ENCODE results near the gene STAT1. TPM values are rescaled to one million over a fixed set of nuclear protein-coding genes. Genes with fewer than 3 reads are reported as not detected.
A peak's percentile ranks its signal among the peaks of the same experiment; 100 is the strongest.

The STAT1 gene
- polyA plus RNA-seq, 4 donors: 22.6 to 61.9 (median 42.6) TPM

DNA sequence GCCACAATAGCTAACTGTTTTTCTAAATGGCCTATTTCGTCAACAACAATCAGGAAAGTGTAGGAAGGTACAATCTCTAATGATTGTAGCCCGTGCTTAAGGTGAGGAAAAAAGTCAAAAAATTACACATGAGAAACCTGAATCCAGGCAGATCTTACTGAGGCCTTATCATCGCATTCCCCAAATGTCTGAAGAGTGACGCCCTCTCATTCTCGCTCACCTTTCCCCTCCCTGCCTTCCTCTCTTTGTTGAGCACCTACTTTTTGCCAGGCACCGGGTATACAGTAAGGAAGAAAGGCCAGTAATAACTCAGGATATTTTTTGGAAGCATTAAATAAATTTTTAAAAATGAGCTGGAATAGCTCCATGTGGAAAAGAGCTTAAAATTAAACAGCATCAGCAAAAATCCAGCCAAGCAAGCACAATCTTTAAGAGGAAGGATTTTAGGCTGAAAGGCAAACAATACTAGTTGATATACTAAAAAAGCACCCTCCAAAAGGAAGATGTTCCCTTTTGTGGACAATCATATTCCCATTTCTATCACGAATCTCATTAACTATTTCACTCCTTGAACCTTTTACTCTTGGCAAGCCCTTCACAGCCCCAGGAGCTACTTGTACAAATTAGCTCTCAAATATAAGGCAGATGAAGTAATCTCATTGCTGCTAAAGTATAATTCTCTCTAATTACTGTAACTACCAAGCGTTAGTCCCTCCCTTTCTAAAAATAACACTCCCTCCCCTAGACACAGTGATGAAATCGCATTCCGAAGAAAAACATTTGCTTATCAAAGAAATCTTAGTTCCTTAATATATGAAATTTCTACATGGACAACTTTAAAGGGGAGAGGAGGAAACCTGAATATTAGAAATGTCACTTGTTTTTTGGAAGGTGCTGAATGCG is 40.0 kb downstream of the STAT1 start:
- Histone ChIP-seq H3K4me3 (ENCODE audit: low read depth in 1 of 3, low read length in 3 of 3) (no peak overlapping the region), H3K4me1 (ENCODE audit: control insufficient read depth in 3 of 3, insufficient read depth in 2 of 3, low read depth in 1 of 3, low read length in 2 of 3) (no peaks in the 10 kb centered on the region), H3K27ac (ENCODE audit: low read depth in 1 of 3, low read length in 2 of 3) (no peak overlapping the region), H3K9me3 (ENCODE audit: control insufficient read depth in 2 of 2, insufficient read depth in 1 of 2, low read depth in 1 of 2, low read length in 1 of 2) (no peaks in the 10 kb centered on the region), H3K36me3 (ENCODE audit: control insufficient read depth in 3 of 3, insufficient read depth in 2 of 3, low read depth in 1 of 3, low read length in 3 of 3) (peaks cover 42 to 63% (median 43%) of the 10 kb centered on the region in 3 donors), H3K27me3 (ENCODE audit: control insufficient read depth in 3 of 3, insufficient read depth in 3 of 3, low read length in 3 of 3) (no peaks in the 10 kb centered on the region)
- 82 to 94% (median 88%) methylated on average over 11 of the region's 11 CpGs for WGBS, 3 donors
- FAIRE-seq (no peak), DNase-seq (no peak)

DNA sequence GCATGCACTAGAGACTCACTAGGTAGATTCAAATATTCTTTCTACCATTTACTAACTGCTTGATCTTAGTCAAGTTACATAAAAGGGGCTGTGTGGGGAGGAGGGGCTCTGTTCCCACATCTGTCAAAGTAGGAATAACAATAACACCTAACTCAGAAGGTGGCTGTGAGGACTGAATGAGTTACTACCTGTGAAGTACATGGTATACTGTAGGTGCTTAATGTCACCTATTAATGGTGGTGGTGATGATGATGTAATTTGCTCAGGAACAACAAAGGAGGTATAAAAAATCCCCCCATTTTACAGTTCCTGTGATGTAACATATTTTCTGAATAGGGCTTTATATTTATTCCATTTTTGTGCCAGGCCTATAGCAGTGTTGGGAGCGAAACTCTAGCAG is 40.7 kb downstream of the STAT1 start:
- Histone ChIP-seq H3K4me1 (ENCODE audit: control insufficient read depth in 3 of 3, insufficient read depth in 2 of 3, low read depth in 1 of 3, low read length in 2 of 3) (no peaks in the 10 kb centered on the region), H3K9me3 (ENCODE audit: control insufficient read depth in 2 of 2, insufficient read depth in 1 of 2, low read depth in 1 of 2, low read length in 1 of 2) (no peaks in the 10 kb centered on the region), H3K27ac (ENCODE audit: low read depth in 1 of 3, low read length in 2 of 3) (no peak overlapping the region), H3K27me3 (ENCODE audit: control insufficient read depth in 3 of 3, insufficient read depth in 3 of 3, low read length in 3 of 3) (no peaks in the 10 kb centered on the region), H3K4me3 (ENCODE audit: low read depth in 1 of 3, low read length in 3 of 3) (no peak overlapping the region), H3K36me3 (ENCODE audit: control insufficient read depth in 3 of 3, insufficient read depth in 2 of 3, low read depth in 1 of 3, low read length in 3 of 3) (peaks cover 37 to 58% (median 37%) of the 10 kb centered on the region in 3 donors)
- no peak for FAIRE-seq
- no peak for DNase-seq
- 97 to 98% (median 97%) methylated on average over 1 of the region's 1 CpG for WGBS, 3 donors

DNA sequence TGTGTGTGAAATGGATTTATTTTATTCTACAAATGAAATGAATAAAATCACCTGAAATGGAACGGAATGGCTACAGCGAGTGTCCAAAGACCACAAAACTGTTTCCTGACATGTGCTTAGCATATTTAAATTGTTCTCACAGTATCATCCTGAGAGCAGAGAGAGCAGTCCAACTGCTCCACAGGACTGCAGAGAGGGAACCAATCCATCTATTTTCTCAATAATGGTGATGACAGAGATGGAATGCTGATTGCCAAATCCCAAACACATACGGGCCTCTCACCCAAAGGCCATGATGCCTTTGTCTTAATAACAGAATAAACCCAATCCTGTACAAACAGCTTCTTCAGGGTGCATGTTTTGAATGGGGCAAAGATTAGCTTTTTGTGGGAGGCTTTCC is 41.1 kb downstream of the STAT1 start:
- H3K4me1 ChIP-seq (ENCODE audit: control insufficient read depth in 3 of 3, insufficient read depth in 2 of 3, low read depth in 1 of 3, low read length in 2 of 3): no peaks in the 10 kb centered on the region
- H3K4me3 ChIP-seq (ENCODE audit: low read depth in 1 of 3, low read length in 3 of 3): no peak overlapping the region
- 88 to 95% (median 93%) methylated on average over 3 of the region's 3 CpGs for WGBS, 3 donors
- H3K27me3 ChIP-seq (ENCODE audit: control insufficient read depth in 3 of 3, insufficient read depth in 3 of 3, low read length in 3 of 3): no peaks in the 10 kb centered on the region
- H3K9me3 ChIP-seq (ENCODE audit: control insufficient read depth in 2 of 2, insufficient read depth in 1 of 2, low read depth in 1 of 2, low read length in 1 of 2): no peaks in the 10 kb centered on the region
- H3K27ac ChIP-seq (ENCODE audit: low read depth in 1 of 3, low read length in 2 of 3): no peak overlapping the region
- FAIRE-seq: no peak
- DNase-seq: no peak
- peaks cover 35 to 58% (median 37%) of the 10 kb centered on the region in 3 donors for H3K36me3 ChIP-seq (ENCODE audit: control insufficient read depth in 3 of 3, insufficient read depth in 2 of 3, low read depth in 1 of 3, low read length in 3 of 3)

DNA sequence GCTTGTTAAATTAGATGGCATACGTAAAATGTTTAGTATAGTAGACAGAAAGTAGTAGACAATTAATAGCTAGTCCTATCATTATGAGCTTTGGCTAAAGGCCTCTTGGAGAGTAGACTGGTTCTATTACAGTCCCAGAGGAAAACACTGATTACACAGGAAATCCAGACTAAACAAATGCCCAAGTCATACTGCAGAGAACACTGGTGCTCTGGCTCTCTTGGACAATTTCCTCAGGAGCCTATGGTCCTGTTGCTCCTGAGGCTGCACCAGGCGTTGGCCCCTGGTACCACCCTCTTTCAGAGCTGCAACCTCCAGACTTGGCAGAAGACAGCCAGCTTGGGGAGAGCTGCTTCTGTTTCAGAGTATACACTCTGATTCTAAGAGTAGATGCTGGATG is 41.8 kb downstream of the STAT1 start:
- no peak overlapping the region for H3K27ac ChIP-seq (ENCODE audit: low read depth in 1 of 3, low read length in 2 of 3)
- no peaks in the 10 kb centered on the region for H3K9me3 ChIP-seq (ENCODE audit: control insufficient read depth in 2 of 2, insufficient read depth in 1 of 2, low read depth in 1 of 2, low read length in 1 of 2)
- 80 to 96% (median 95%) methylated on average over 2 of the region's 2 CpGs for WGBS, 3 donors
- no peaks in the 10 kb centered on the region for H3K4me1 ChIP-seq (ENCODE audit: control insufficient read depth in 3 of 3, insufficient read depth in 2 of 3, low read depth in 1 of 3, low read length in 2 of 3)
- DNase-seq (no peak), FAIRE-seq (no peak)
- H3K36me3 ChIP-seq (ENCODE audit: control insufficient read depth in 3 of 3, insufficient read depth in 2 of 3, low read depth in 1 of 3, low read length in 3 of 3): peaks cover 31 to 57% (median 37%) of the 10 kb centered on the region in 3 donors
- H3K4me3 ChIP-seq (ENCODE audit: low read depth in 1 of 3, low read length in 3 of 3): no peak overlapping the region
- H3K27me3 ChIP-seq (ENCODE audit: control insufficient read depth in 3 of 3, insufficient read depth in 3 of 3, low read length in 3 of 3): no peaks in the 10 kb centered on the region

DNA sequence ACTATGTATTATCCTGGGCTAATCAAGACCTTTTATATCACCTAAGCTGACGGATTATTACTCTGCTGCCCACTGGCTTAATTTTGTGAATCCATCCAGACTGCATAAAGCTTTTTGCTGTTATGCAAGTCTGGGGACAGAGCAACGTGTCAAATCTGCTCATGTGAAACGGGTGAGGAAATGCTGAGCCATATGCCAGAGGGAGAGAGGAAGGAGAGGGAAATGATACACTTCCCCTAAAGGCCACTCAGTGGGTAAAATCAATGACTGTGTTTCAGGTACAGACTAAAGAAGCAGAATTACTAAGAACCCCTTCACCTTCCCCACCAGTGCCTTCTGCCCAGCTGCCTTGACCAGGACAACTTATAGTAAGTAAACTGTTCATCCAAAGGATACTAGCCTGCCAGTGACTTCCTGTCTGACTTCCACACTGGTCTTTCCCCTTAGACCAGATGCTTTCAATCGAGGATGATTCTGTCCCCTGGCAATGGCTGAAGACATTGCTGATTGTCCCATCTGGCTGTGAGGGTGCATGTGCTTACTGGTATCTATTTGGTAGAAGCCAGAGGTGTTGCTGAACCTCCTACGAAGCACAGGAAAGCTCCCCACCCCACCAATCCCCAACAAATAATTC is 43.0 kb downstream of the STAT1 start:
- H3K4me1 ChIP-seq (ENCODE audit: control insufficient read depth in 3 of 3, insufficient read depth in 2 of 3, low read depth in 1 of 3, low read length in 2 of 3): no peaks in the 10 kb centered on the region
- H3K9me3 ChIP-seq (ENCODE audit: control insufficient read depth in 2 of 2, insufficient read depth in 1 of 2, low read depth in 1 of 2, low read length in 1 of 2): no peaks in the 10 kb centered on the region
- H3K36me3 ChIP-seq (ENCODE audit: control insufficient read depth in 3 of 3, insufficient read depth in 2 of 3, low read depth in 1 of 3, low read length in 3 of 3): peaks cover 31 to 48% (median 37%) of the 10 kb centered on the region in 3 donors
- WGBS, 3 donors: 74 to 83% (median 83%) methylated on average over 5 of the region's 5 CpGs
- H3K27me3 ChIP-seq (ENCODE audit: control insufficient read depth in 3 of 3, insufficient read depth in 3 of 3, low read length in 3 of 3): no peaks in the 10 kb centered on the region
- H3K4me3 ChIP-seq (ENCODE audit: low read depth in 1 of 3, low read length in 3 of 3): no peak overlapping the region
- DNase-seq: no peak
- peak overlapping the region in 1 of 3 donors; percentile 21 for H3K27ac ChIP-seq (ENCODE audit: low read depth in 1 of 3, low read length in 2 of 3)
- FAIRE-seq: no peak

DNA sequence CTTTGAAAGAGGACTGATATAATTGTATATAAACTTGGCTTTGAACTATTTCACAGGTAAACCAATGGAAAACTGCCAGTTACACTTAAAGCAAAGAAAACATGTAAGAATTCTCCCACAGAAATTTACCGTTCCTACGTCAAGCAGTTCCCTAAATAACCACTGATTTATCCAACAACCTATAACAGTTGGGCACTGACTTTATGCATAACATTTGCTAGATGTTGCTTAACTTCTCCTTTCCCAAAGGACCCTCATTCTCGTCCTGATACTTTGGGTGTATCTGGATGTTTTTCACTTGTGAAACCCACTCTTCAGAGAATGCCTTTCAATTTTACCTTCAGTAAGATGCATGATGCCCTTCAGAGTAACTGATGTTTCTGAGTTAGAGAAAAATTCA is 43.8 kb downstream of the STAT1 start:
- Histone ChIP-seq H3K36me3 (ENCODE audit: control insufficient read depth in 3 of 3, insufficient read depth in 2 of 3, low read depth in 1 of 3, low read length in 3 of 3) (peaks cover 29 to 43% (median 32%) of the 10 kb centered on the region in 3 donors), H3K27ac (ENCODE audit: low read depth in 1 of 3, low read length in 2 of 3) (no peak overlapping the region), H3K9me3 (ENCODE audit: control insufficient read depth in 2 of 2, insufficient read depth in 1 of 2, low read depth in 1 of 2, low read length in 1 of 2) (no peaks in the 10 kb centered on the region), H3K4me1 (ENCODE audit: control insufficient read depth in 3 of 3, insufficient read depth in 2 of 3, low read depth in 1 of 3, low read length in 2 of 3) (no peaks in the 10 kb centered on the region), H3K4me3 (ENCODE audit: low read depth in 1 of 3, low read length in 3 of 3) (no peak overlapping the region), H3K27me3 (ENCODE audit: control insufficient read depth in 3 of 3, insufficient read depth in 3 of 3, low read length in 3 of 3) (no peaks in the 10 kb centered on the region)
- FAIRE-seq (no peak), DNase-seq (no peak)
- WGBS, 3 donors: 90 to 98% (median 91%) methylated on average over 3 of the region's 3 CpGs

DNA sequence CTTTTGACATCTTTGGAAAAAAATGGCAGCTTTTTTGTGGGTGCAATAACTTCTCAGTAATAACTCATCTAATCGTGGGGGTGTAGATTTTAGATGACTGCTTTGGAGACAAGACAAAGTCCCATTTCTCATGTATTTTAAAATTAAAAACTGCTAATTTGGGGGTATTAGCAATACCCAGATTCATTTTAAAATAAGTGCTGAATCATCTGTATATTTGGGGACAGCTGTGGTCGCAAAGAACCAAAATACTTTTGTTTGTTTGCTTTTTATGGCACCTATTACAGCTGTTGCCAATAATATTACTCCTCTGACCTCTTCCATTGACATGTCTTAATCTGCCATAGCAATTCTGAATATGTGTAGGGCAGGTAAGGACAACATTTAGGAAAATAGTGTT is 45.4 kb downstream of the STAT1 start:
- no peaks in the 10 kb centered on the region for H3K4me1 ChIP-seq (ENCODE audit: control insufficient read depth in 3 of 3, insufficient read depth in 2 of 3, low read depth in 1 of 3, low read length in 2 of 3)
- H3K27ac ChIP-seq (ENCODE audit: low read depth in 1 of 3, low read length in 2 of 3): no peak overlapping the region
- no peaks in the 10 kb centered on the region for H3K27me3 ChIP-seq (ENCODE audit: control insufficient read depth in 3 of 3, insufficient read depth in 3 of 3, low read length in 3 of 3)
- FAIRE-seq (no peak), DNase-seq (no peak)
- WGBS, 3 donors: 80 to 86% (median 83%) methylated on average over 2 of the region's 2 CpGs
- no peaks in the 10 kb centered on the region for H3K9me3 ChIP-seq (ENCODE audit: control insufficient read depth in 2 of 2, insufficient read depth in 1 of 2, low read depth in 1 of 2, low read length in 1 of 2)
- peaks cover 22 to 37% (median 24%) of the 10 kb centered on the region in 3 donors for H3K36me3 ChIP-seq (ENCODE audit: control insufficient read depth in 3 of 3, insufficient read depth in 2 of 3, low read depth in 1 of 3, low read length in 3 of 3)
- no peak overlapping the region for H3K4me3 ChIP-seq (ENCODE audit: low read depth in 1 of 3, low read length in 3 of 3)

DNA sequence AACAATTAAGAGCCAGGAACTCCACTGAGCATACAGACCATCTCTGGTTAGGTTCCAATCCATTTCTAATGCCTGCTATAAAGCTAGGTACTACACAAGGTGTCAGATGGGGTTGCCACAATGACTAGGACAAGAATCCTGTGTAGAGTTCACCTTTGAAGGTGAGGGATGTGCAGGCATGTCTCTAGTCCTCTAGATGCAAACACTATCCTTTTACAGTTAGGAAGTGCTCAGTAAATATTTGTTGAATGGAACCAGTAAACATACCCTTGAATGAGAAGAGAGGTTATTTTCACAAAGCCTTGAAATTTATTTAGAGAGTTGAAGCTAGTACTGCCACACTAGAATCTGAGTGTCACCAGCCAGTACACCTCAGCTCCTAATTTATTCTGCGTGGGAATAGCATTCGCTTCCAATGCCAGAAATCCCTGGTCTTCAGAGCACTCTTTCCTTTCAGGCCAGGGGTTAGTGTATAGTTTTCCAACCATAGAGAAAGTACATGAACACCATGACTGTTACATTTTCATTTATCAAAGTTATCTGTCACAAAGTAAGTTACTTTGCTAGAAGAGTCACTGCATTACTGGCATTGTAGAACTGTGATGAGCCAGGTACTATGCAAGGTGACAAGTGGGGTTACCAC is 48.3 kb downstream of the STAT1 start:
- FAIRE-seq: no peak
- no peaks in the 10 kb centered on the region for H3K9me3 ChIP-seq (ENCODE audit: control insufficient read depth in 2 of 2, insufficient read depth in 1 of 2, low read depth in 1 of 2, low read length in 1 of 2)
- H3K4me1 ChIP-seq (ENCODE audit: control insufficient read depth in 3 of 3, insufficient read depth in 2 of 3, low read depth in 1 of 3, low read length in 2 of 3): no peaks in the 10 kb centered on the region
- H3K27me3 ChIP-seq (ENCODE audit: control insufficient read depth in 3 of 3, insufficient read depth in 3 of 3, low read length in 3 of 3): no peaks in the 10 kb centered on the region
- 94 to 100% (median 100%) methylated on average over 2 of the region's 2 CpGs for WGBS, 3 donors
- H3K27ac ChIP-seq (ENCODE audit: low read depth in 1 of 3, low read length in 2 of 3): no peak overlapping the region
- peaks cover 9 to 24% (median 10%) of the 10 kb centered on the region in 3 donors for H3K36me3 ChIP-seq (ENCODE audit: control insufficient read depth in 3 of 3, insufficient read depth in 2 of 3, low read depth in 1 of 3, low read length in 3 of 3)
- no peak overlapping the region for H3K4me3 ChIP-seq (ENCODE audit: low read depth in 1 of 3, low read length in 3 of 3)
- no peak for DNase-seq
